HG02588 (cell line): Measurements from ENCODE around the gene ARHGAP21.

Experiments used
- ATAC-seq: cut with Tn5 transposase; IDR thresholded peaks from one replicate; pipeline ENCODE4 v1.9.1; 2021; ENCODE audit warnings: mild to moderate bottlenecking, moderate library complexity; ENCODE audit not compliant: unreplicated experiment

ARHGAP21 gene

DNA sequence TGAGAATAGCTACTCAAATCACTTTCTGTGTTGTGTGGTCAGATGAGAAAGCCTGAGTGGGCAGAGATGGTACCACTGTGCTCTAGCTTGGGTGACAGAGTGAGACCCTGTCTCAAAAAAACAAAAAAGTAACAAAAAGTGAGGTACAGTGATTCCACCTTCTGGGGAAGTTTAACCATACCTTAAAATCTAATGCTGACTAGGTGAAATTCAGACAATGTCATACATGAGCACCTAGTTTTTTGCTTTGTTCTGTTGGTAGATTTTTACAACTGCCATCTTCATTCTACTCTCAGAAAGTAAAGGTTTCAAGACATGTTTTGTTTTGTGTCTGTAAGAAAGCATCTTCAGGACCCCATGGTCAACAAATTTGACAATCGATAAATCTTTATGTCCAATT is 144.2 kb downstream of the ARHGAP21 start:
- no peak for ATAC-seq

DNA sequence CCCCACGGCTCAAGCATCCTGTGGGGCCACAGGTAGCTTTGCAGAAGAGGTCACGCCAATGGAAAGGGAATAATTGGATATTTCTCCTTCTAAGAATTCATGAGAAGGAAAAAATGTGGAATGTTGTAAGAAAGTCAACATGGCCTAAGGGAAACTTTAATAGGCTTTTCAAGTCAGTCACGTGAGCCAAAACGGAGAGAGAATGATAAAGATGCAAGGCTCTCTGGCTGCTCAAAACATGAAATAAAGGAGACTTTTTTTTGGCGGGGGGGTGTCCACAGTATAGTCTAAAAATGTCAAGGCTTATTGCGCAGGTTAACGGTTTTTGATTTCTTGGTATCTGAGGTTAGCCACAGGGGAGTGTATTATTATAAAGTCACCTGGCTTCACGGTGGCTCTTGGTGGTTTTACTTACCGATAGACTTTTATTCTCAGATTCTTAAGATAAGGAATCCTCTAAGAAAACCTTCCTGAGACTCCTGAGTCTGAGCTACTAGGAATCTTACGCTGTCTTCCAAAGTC is 148.1 kb downstream of the ARHGAP21 start:
- ATAC-seq: no peak

DNA sequence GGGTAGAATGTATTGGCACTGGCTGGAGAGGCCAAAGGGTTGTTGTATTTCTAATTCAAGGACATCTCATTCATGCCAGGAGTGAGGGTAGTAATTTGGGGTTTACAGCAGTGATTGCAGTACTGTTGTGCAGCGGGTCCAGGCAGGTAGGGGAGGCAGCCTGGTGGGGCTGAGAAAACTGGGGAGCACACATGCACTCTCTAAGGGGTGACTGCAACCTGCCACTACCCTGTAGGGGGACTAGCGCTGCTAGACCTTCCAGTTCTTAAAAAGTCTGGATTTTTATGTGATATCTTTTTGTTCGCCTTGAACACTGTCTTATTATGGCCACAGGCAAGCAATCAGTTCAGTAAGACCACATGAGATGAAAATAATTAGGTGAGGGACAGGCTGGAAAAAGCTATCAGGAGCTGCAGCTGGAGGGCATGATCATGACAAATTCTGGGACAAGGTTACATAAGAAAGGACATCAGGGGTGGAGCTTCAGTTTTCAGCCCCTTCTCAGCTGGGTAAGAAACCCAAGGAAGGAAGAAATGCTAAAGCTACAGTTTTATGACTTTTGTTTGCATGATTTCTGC is 149.0 kb downstream of the ARHGAP21 start:
- no peak for ATAC-seq

DNA sequence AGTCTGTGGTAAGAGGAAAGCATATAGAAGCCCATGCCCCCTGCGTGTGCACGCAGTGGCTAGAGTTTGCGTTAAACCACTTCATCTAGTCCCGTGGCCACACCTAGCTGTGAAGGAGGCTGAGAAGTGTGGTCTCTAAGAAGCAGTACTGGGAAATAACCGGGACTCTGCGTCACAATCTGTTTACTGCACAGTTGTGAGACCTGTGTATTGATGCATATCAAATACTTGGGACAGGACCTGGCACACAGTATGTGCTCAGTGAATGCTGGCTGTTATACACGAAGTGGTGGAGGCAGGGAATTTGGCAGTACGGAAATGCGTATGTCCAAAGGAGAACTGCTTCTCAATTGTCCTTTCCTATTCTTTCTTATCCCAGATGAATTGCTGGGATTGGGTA is 149.5 kb downstream of the ARHGAP21 start:
- ATAC-seq: no peak

DNA sequence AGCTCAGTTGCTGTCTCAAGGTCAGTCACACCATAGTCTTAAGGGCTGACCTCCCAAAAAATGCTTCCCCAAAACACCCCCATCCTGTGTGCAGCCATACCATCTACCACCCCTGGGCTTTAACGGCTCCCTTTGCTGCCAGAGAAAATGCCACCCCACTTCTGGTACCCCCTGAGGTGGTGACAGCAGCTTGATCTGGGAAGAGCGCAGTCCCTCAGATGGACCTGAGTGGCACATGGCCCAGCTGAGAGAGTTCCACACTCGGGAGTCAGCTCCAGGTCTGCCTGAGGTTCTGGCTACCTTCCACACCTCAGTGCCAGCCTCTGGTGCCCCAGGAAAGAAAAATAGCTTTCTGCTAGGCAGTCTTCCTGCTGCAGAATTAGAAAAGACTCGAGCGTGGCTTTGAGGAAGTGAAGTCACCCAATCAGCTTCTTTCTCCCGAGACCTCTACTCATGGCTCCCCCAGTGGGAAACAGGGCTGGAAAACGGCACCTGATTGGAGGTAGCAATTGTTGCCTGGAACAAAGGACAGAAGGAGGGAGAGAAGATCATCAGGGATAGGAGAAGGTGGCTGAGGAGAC is 151.7 kb downstream of the ARHGAP21 start:
- ATAC-seq: no peak

DNA sequence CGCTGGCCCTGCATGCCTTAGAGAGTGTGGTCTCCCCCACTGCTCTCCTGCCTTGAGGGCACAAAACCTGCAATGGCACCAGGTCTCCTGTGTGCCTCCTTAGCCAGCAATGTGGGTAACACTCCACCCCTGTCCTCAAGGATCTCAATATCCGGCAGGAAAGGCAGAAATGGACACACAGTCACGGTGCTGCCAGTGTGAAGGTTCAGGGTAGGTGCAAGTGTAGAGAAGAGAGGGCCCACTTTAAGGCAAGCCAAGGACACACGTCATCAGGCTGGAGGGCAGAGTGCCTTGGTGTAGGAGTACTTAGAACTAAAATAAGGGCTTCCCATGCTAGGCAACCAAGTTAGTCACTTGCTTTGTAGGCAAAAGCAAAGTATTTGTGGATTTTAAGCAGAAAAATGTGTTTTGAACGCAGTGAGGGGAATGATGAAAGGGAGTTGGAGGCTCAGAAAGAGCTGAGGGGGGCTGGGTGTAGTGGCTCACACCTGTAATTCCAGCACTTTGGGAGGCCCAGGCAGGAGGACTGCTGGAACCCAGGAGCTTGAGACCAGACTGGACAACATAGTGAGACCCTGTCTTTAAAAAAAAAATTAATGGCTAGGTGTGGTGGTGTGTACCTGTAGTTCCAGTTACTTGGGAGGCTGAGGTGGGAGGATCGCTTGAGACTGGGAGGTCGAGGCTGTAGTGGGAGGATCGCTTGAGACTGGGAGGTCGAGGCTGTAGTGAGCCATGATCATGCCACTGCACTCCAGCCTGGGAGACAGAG is 152.8 kb downstream of the ARHGAP21 start:
- no peak for ATAC-seq

DNA sequence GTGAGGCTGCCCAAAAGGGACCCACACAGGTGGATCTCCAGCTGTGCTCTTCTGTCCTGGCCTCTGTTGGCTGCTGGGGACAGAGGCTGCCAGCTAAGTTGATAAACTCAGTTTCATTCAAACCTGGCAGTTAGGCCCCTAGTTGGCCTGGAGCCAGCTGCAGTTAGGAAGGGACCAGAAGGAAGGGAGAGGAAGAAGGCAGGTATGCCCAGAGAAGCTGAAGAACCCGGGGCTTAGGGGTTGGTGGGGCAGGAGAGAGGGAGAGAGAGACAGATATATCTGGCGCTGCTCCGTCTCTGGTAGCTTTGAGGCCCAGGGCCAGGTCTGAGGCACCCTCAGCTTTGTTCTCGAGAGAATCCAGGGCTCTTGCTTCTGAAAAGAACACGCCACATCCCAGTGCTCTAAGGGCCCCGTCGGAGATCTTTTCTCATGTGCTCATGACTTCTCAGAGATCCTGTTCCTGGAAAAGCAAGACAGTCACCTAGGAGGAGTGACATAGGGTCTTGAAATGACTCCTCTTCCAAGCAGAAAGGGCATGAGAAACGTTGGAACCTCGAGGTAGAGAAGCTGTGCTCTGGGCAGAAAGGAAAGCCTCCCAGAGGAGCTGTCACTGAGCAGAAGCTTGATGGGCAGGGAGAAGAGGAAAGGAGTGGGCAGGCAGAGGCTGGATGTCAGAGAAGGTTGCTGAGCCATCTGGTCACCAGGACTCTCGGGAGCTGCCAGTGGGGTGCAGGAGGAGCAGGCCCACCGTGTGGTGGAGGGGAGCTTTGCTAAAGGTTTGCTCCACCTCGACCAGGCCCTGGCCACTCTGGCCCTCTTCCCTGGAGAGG is 153.6 kb downstream of the ARHGAP21 start:
- ATAC-seq: no peak

DNA sequence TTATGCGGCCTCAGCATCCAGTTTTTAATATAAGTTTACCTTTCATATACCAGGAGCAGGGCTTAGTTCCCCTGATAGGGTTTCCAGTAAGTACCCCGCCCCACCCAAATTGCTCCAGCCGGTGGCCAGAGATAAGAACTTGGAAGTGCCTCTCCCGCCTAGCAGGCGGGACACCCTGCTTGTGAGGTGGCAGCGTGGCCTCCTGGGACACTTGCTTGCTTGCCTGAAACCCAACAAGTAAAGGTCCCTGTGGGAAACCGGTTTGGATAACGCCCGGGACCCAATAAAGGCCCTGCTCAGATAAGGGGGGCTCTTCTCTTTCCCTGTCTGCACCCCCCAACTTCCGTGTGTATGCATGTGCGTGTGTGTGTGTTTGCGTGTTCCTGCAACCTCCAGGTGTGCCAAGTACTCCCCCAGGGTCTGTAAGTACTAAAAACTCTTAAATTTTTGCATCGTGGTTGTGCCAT is 154.3 kb downstream of the ARHGAP21 start:
- no peak for ATAC-seq

DNA sequence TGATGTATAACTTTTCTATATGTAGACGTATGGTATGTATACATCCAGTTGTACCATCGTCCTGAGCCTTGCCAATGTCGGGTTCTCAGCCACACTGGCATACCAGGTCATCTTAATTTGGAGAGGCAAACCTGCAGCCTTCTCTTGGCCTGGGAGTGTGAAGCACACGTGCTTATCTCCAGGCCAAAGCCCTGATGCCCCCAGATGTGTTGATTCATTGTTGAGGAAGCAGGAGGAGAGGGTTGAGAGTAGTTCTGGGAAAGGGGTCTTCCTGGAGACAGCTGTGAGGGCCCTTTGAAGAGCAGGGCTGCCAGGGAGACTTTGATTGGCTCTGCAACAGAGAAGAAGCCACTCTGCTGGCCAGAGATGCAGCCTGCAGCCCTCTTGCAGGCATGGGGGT is 155.6 kb downstream of the ARHGAP21 start:
- no peak for ATAC-seq

DNA sequence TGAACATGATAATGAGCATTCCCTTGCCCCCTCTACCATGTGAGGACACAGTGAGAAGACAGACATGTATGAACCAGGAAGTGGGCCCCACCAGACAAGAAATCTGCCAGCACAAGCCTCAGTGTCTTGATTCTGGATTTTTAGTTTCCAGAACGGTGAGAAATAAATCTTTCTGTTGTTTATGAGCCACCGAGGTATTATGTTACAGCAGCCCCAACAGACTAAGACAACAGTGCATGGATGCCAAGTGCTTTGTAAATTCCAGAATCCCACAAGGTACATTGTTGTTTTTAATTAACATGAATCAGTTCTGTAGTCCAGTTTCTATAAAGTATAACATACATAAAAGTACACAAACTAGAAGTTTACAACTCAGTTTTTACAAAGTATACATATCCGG is 162.2 kb downstream of the ARHGAP21 start:
- no peak for ATAC-seq

DNA sequence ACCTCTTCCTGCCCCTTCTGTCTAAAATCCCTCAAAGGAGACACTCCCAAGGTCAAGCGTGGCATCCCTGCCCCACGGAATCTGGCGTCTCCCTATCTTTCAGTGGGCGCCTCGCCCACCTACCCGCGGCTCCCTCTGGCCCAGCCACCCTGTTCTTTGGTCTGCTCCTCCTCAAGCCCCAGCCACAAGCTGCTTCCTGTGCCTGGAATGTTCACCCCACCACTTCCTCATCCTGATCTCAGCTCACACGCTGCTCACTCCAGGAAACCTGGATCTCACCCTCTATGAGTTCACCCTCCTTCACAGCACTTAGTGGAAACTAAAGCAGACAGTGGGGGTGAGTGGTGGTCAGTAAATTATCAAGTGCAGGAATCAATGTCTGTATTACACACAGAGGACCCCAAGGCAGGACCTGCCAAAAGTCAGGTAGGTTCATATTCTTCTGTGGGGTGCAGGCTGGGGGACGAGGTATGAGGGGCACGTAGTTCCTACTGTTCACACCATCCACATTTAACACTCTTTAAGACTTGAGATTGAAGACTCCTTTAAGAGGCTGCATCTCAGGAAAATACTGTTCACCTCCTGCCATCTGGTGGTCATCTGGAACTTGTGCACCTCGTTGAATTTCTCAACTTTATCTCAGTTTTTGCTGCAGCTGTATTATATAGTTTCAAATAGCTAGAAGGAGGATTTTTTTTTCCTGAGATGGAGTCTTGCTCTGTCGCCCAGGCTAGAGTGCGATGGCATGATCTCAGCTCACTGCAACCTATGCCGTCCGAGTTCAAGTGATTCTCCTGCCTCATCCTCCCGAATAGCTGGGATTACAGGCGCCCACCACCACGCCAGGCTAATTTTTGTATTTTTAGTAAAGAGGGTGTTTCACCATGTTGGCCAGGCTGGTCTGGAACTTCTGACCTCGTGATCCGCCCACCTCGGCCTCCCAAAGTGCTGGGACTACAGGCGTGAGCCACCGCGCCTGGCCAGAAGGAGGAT is 166.6 kb downstream of the ARHGAP21 start:
- ATAC-seq: no peak

DNA sequence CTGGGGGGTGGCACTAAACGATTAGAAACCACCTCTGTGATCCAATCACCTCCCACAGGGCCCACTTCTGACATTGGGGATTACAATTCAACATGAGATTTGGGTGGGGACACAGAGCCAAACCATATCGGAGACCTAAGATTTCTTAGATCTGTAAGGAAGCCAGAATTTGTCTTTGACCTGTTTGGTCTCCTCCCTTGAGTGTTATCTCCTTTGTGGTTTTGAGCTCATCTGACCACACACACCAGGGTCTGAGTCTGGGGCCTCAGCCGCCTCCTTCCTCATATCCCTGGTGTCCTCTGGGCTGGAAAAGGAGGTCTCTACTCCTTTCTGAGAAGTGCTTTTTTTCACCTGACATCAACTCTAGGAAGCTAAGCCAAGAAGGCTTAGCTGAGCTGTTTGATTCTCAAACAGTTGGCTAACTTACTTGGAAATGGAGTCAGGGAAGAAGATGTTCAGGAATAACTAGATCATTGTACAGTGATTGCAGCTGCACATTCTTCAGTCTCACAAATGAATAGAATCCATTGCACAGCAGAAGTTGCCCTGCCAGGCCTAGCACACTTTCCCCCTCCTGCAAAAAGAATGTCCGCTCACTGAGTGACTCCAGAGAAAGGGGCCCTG is 167.4 kb downstream of the ARHGAP21 start:
- ATAC-seq: no peak

DNA sequence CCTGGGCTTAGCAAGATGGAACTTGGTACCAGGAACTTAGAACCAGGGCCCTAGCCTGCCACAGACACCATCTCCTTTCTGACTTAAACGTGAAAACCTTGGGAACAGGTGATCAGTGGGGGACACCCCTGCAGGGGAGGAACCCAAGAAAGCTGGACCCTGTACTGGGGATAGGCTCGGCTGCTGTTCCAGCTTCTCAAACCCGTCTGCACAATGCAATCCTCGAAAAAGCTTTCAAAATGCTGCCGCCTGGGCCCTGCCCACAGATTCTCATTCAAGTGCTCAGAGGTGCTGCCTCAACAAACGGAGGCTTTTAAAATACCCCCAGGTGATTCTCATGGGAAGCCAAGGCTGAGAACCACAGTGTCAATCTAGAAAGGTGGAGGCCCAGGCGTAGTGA is 169.7 kb downstream of the ARHGAP21 start:
- no peak for ATAC-seq

DNA sequence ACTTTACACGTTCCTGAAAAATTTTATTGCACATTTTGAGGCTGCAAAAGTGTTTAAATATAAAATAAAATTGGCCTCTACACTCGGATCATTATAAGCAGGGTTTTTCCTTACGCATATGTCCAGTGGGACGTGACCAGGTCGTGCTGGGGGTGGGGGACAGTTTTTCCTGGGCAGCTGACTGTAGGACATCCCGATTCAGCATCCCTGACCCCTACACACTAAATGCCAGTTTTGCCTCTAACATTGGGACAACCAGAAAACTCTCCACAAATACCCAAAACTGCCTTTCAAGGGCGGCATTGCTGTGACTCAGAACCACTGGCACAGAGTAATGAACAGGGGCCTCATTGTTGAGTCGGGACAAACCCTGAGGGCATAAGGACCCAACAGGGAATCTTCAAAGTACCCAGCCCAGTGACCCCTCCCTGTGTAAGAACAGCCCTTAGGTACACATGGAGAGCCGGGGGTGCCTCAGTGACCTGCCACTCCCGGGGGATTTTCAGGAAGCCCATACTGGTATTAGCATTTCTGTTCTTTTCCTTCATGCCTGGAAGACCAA is 170.6 kb downstream of the ARHGAP21 start:
- no peak for ATAC-seq

DNA sequence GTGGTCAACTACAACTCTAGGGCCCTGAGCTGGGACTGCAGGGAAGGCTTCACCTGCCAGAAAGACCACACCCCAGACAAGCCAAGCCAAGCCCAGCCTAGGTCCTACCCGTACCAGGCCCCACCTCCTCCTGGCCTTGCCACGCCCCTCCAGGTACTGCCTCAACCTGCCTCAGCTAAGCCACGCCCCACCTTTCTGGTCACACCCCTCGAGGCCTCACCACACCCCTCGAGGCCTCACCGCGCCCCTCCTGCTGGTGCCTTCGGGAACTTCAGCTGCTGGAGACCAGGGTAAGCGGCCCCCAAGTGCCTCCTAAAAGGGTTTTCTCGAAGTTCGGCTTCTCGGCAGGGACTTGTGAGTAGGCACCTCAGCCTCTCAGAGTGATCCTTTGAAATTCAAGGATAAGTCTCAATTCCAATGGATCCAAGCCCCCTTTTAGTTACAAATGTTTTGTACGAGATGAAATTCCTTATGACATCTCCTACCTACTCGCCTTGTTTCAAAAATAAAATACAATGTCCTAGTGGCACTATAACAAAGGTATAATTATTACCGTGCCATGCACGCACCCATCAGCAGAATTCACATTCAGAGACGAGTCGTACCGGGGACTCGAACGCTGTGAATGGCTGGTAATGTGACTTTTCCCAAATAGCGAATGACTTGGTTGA is 171.2 kb downstream of the ARHGAP21 start:
- no peak for ATAC-seq

DNA sequence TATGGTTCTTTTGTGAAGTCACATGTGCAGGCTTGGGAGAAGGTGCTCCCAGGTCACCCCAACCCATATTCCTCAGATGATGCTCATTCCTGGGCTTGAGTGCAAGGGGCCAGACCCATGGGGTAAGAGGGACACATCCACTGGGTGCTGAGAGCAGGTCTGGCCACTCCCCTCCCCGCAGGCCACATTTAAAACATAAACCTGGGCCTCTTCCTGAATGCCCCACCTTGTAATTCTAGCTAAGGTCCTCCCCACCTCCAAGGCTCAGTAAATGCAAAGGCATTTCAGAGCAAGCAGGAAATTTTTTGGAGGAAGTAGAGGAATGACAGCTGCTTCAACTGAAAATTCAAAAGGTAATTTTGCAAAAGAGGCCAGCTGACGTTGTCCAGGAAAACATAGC is 172.5 kb downstream of the ARHGAP21 start:
- no peak for ATAC-seq

DNA sequence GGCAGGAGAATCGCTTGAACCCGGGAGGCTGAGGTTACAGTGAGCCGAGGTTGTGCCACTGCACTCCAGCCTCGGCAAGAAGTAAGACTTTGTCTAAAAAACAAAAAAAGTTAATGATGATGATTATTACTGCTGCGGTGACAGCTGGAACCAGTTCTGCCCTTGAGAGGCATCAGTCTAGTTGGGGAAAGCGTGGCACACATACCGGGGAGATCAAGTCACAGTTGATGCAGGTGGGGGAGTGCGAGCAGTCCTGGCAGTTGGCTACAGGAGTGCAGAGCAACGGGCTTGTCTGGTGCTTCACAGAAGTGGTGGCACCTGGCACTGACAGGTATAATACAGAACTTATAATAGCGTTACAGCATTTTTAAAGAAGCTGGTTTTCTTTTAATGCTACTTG is 173.0 kb downstream of the ARHGAP21 start:
- ATAC-seq: no peak

DNA sequence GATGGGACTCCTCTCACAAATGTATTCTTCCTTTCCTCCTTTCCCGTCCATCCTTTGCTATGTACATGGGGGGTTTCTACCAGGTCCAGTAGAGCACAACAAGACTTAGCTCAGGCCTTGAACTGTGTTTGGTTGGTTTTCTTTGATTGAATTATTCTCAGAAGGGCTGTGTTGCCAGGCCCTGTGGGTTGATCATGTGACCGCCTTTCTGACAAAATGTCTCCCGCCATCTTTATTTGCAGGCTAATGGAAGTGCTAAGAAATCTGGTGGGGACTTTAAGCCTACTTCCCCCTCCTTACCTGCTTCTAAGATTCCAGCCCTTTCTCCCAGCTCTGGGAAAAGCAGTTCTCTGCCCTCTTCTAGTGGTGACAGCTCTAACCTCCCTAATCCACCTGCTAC is 178.1 kb downstream of the ARHGAP21 start:
- no peak for ATAC-seq

DNA sequence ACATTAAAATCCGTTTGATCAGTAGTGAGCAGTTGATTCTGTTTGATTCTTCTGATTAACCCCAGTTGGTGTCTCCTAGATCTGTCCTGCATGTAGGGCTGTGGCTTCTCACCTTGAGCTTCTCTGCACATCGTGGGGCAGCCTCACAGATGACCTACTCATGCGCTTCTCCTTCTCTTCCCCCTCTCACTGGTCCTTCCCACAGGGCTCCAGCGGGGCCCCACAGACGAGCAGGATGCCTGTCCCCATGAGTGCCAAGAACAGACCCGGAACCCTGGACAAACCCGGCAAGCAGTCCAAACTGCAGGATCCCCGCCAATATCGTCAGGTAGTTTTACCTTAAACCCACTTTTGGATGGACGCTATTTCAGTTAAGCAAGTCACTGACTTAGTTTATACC is 178.9 kb downstream of the ARHGAP21 start:
- ATAC-seq: no peak
